Activated CD8-positive, alpha-beta memory T cell treated with anti-CD3 and anti-CD28 coated beads, Interleukin-2, amount 10 ng/mL, durations not matched to agents 7 days and 5 days (primary cell): ENCODE results near the gene CYP26C1. TPM values are rescaled to one million over a fixed set of nuclear protein-coding genes. Genes with fewer than 3 reads are reported as not detected.

Experiments
- ATAC-seq: fragments of 150-1000 bp; cut with Tn5 transposase; one replicate; pipeline ENCODE4 v1.10.0; 2021; ENCODE audit warnings: moderate library complexity
- CTCF ChIA-PET: fragments of 350-600 bp; sonication (Branson Sonifier 250); formaldehyde crosslinking; loops from one replicate; lab custom pipeline; 2021; ENCODE audit warnings: antibody characterized with exemption; lab: Charles Lee
- DNase-seq: peaks from one replicate; pipeline ENCODE4 v3.0.0-alpha.2; 2020
- H3K27ac Mint-ChIP-seq: one replicate; pipeline ENCODE4 v1.8.0; 2021; ENCODE audit warnings: mild to moderate bottlenecking, mixed read lengths
- H3K27me3 Mint-ChIP-seq: one replicate; pipeline ENCODE4 v1.8.0; 2021; ENCODE audit warnings: mixed read lengths
- H3K36me3 Mint-ChIP-seq: one replicate; pipeline ENCODE4 v1.8.0; 2021; ENCODE audit warnings: mild to moderate bottlenecking, mixed read lengths
- H3K4me1 Mint-ChIP-seq: one replicate; pipeline ENCODE4 v1.8.0; 2021; ENCODE audit warnings: mixed read lengths
- H3K4me3 Mint-ChIP-seq: one replicate; pipeline ENCODE4 v1.8.0; 2021; ENCODE audit warnings: mild to moderate bottlenecking, moderate library complexity, mixed read lengths
- H3K9me3 Mint-ChIP-seq: one replicate; pipeline ENCODE4 v1.8.0; 2022; ENCODE audit warnings: low read depth, mixed read lengths
- total RNA-seq, 2 experiments: library from RNA; stranded (reverse); gene quantifications; one replicate each; pipeline ENCODE4 v1.2.3, GENCODE V29; 2021

CYP26C1 gene
- total RNA-seq, 2 experiments from 2014 or later = 0.05 to 0.18 TPM

- Mint-ChIP-seq H3K36me3 (peaks cover 1% of the 10 kb centered on the region), H3K9me3 (no peaks in the 10 kb centered on the region), H3K4me3 (no peak overlapping the region), H3K27ac (no peak overlapping the region), H3K4me1 (peaks cover 12% of the 10 kb centered on the region), H3K27me3 (peaks cover 18% of the 10 kb centered on the region)
- ATAC-seq (no peak), DNase-seq (no peak)
- CTCF ChIA-PET = no interaction called here
These were observed 2.5 kb upstream of the CYP26C1 start for GRCh38 chr10:93058139-93058538.

GRCh38 chr10:93060887-93061593 lies 442 bp downstream of the CYP26C1 start:
- ATAC-seq (no peak), DNase-seq (no peak)
- H3K4me1 Mint-ChIP-seq = peaks cover 19% of the 10 kb centered on the region
- H3K27ac Mint-ChIP-seq = no peak overlapping the region
- H3K27me3 Mint-ChIP-seq = peaks cover 43% of the 10 kb centered on the region
- no peak overlapping the region for H3K4me3 Mint-ChIP-seq
- no peaks in the 10 kb centered on the region for H3K9me3 Mint-ChIP-seq
- CTCF ChIA-PET = interaction anchor here (1.3 to 2.1 kb wide), 4 partner anchors 9 to 96 kb away, joined by 3 to 9 read pairs (median 6); partner anchors contain the start of gene CYP26A1
- peaks cover 1% of the 10 kb centered on the region for H3K36me3 Mint-ChIP-seq

GRCh38 chr10:93061594-93062513 lies 1.3 kb downstream of the CYP26C1 start:
- H3K4me1 Mint-ChIP-seq = peaks cover 19% of the 10 kb centered on the region
- peaks cover 50% of the 10 kb centered on the region for H3K27me3 Mint-ChIP-seq
- no peaks in the 10 kb centered on the region for H3K9me3 Mint-ChIP-seq
- CTCF ChIA-PET = interaction anchor here (0.7 to 4.4 kb wide), 7 partner anchors 10 to 310 kb away, joined by 3 to 22 read pairs (median 5); partner anchors contain the start of gene CYP26A1
- H3K4me3 Mint-ChIP-seq = peak overlapping the region; percentile 64
- DNase-seq (no peak), ATAC-seq (peak; percentile 38)
- no peak overlapping the region for H3K27ac Mint-ChIP-seq
- H3K36me3 Mint-ChIP-seq = peaks cover 1% of the 10 kb centered on the region

GRCh38 chr10:93062514-93063143 lies 2.0 kb downstream of the CYP26C1 start:
- ATAC-seq (peak; percentile 86), DNase-seq (peak; percentile 63)
- H3K4me1 Mint-ChIP-seq = peaks cover 22% of the 10 kb centered on the region
- peaks cover 1% of the 10 kb centered on the region for H3K36me3 Mint-ChIP-seq
- no peaks in the 10 kb centered on the region for H3K9me3 Mint-ChIP-seq
- H3K4me3 Mint-ChIP-seq = peak overlapping the region; percentile 64
- H3K27me3 Mint-ChIP-seq = peaks cover 58% of the 10 kb centered on the region
- CTCF ChIA-PET = interaction anchor here (0.7 to 4.4 kb wide), 6 partner anchors 10 to 309 kb away, joined by 3 to 22 read pairs (median 6); partner anchors contain the start of gene CYP26A1
- H3K27ac Mint-ChIP-seq = no peak overlapping the region

GRCh38 chr10:93063144-93063976 lies 2.8 kb downstream of the CYP26C1 start:
- ATAC-seq (no peak), DNase-seq (no peak)
- no peak overlapping the region for H3K4me3 Mint-ChIP-seq
- H3K27ac Mint-ChIP-seq = no peak overlapping the region
- H3K27me3 Mint-ChIP-seq = peaks cover 65% of the 10 kb centered on the region
- CTCF ChIA-PET = interaction anchor here (2.1 to 4.4 kb wide), 2 partner anchors 10 to 14 kb away, joined by 9 to 22 read pairs; partner anchors contain the start of gene CYP26A1
- peaks cover 1% of the 10 kb centered on the region for H3K36me3 Mint-ChIP-seq
- H3K9me3 Mint-ChIP-seq = no peaks in the 10 kb centered on the region
- peaks cover 28% of the 10 kb centered on the region for H3K4me1 Mint-ChIP-seq

GRCh38 chr10:93063977-93064660 lies 3.5 kb downstream of the CYP26C1 start:
- H3K4me1 Mint-ChIP-seq = peaks cover 32% of the 10 kb centered on the region
- CTCF ChIA-PET = interaction anchor here (4.4 kb wide), 1 partner anchor 13 kb away, joined by 22 read pairs; no protein-coding TSS in a partner anchor
- no peaks in the 10 kb centered on the region for H3K9me3 Mint-ChIP-seq
- peaks cover 73% of the 10 kb centered on the region for H3K27me3 Mint-ChIP-seq
- H3K27ac Mint-ChIP-seq = no peak overlapping the region
- DNase-seq (no peak), ATAC-seq (no peak)
- H3K36me3 Mint-ChIP-seq = peaks cover 1% of the 10 kb centered on the region
- H3K4me3 Mint-ChIP-seq = no peak overlapping the region

GRCh38 chr10:93064874-93065660 lies 4.5 kb downstream of the CYP26C1 start:
- CTCF ChIA-PET = interaction anchor here (1.1 to 4.4 kb wide), 2 partner anchors 9 to 12 kb away, joined by 3 to 22 read pairs; no protein-coding TSS in a partner anchor
- Mint-ChIP-seq H3K27me3 (peaks cover 77% of the 10 kb centered on the region), H3K4me1 (peaks cover 32% of the 10 kb centered on the region), H3K4me3 (no peak overlapping the region), H3K9me3 (no peaks in the 10 kb centered on the region), H3K36me3 (no peaks in the 10 kb centered on the region), H3K27ac (no peak overlapping the region)
- DNase-seq (no peak), ATAC-seq (no peak)

GRCh38 chr10:93065675-93066543 lies 5.3 kb downstream of the CYP26C1 start:
- peaks cover 33% of the 10 kb centered on the region for H3K4me1 Mint-ChIP-seq
- no peak overlapping the region for H3K4me3 Mint-ChIP-seq
- peaks cover 85% of the 10 kb centered on the region for H3K27me3 Mint-ChIP-seq
- no peaks in the 10 kb centered on the region for H3K9me3 Mint-ChIP-seq
- DNase-seq (no peak), ATAC-seq (no peak)
- CTCF ChIA-PET = interaction anchor here (1.1 to 4.4 kb wide), 2 partner anchors 9 to 11 kb away, joined by 3 to 22 read pairs; no protein-coding TSS in a partner anchor
- H3K27ac Mint-ChIP-seq = no peak overlapping the region
- H3K36me3 Mint-ChIP-seq = no peaks in the 10 kb centered on the region

GRCh38 chr10:93066544-93066913 lies 5.9 kb downstream of the CYP26C1 start:
- ATAC-seq (no peak), DNase-seq (no peak)
- peaks cover 35% of the 10 kb centered on the region for H3K4me1 Mint-ChIP-seq
- no peak overlapping the region for H3K27ac Mint-ChIP-seq
- no peaks in the 10 kb centered on the region for H3K36me3 Mint-ChIP-seq
- CTCF ChIA-PET = no interaction called here
- no peaks in the 10 kb centered on the region for H3K9me3 Mint-ChIP-seq
- H3K27me3 Mint-ChIP-seq = peaks cover 87% of the 10 kb centered on the region
- no peak overlapping the region for H3K4me3 Mint-ChIP-seq

GRCh38 chr10:93067443-93068365 lies 7.1 kb downstream of the CYP26C1 start:
- H3K27ac Mint-ChIP-seq = no peak overlapping the region

More at GRCh38 chr10:93067443-93068365, 7.1 kb downstream of the CYP26C1 start:
- DNase-seq = no peak
- Mint-ChIP-seq H3K4me3 (no peak overlapping the region), H3K9me3 (no peaks in the 10 kb centered on the region), H3K27me3 (peaks cover 88% of the 10 kb centered on the region), H3K36me3 (no peaks in the 10 kb centered on the region), H3K4me1 (peaks cover 34% of the 10 kb centered on the region)
- CTCF ChIA-PET = interaction anchor here (0.9 to 1.5 kb wide), 4 partner anchors 8 to 288 kb away, joined by 3 to 5 read pairs (median 4); no protein-coding TSS in a partner anchor
- ATAC-seq = no peak
